ENCODE measurements around the gene NFE2. TPM values are rescaled to one million over a fixed set of nuclear protein-coding genes. Genes with fewer than 3 reads are reported as not detected.

NFE2 gene
- total and polyA plus RNA-seq, 2 of the 8 experiments (the other 6 are each of a cell fraction or from before 2014, with no cell fraction given) = 2.0 to 6.1 TPM

GRCh38 chr12:54286042-54287030 lies 14.5 kb downstream of the NFE2 start:
- H3K79me2 ChIP-seq (ENCODE audit: control insufficient read depth in 1 of 2, insufficient read depth in 2 of 2, low read length in 2 of 2) = peaks cover 2 to 30% of the 10 kb centered on the region in 2 experiments; a peak in 3 of 4 replicates
- H3K23ac ChIP-seq (ENCODE audit: insufficient read length) = no peak overlapping the region

More at GRCh38 chr12:54286042-54287030, 14.5 kb downstream of the NFE2 start:
- peak overlapping the region; percentile 9 to 37; a peak in 2 of 4 replicates for H3K4me2 ChIP-seq (ENCODE audit: insufficient read depth in 1 of 2, low read depth in 2 of 2, low read length in 2 of 2)
- no peak for TF ChIP-seq FOSL1 (IDR thresholded peaks at IDR 0.05; ENCODE audit: insufficient read depth, low read depth, low read length)
- TF ChIP-seq POLR2AphosphoS5 (IDR thresholded peaks at IDR 0.05; ENCODE audit: low read depth, low read length) = peak; percentile 99
- TF ChIP-seq POLR2A (IDR thresholded peaks at IDR 0.05; ENCODE audit: control extremely low read depth in 1 of 2, low read depth in 2 of 2, low read length in 2 of 2) = peak; percentile 93 to 96
- TF ChIP-seq SUZ12 (IDR thresholded peaks at IDR 0.05; ENCODE audit: low read length) = no peak
- TF ChIP-seq E2F6 (IDR thresholded peaks at IDR 0.05) = no peak
- 0 out of 2 replicates have a peak, but pooled peaks have one; percentile 37 for TF ChIP-seq ATF2 (IDR thresholded peaks at IDR 0.05; ENCODE audit: low read length)
- TF ChIP-seq CHD2 (IDR thresholded peaks at IDR 0.05; ENCODE audit: low read length) = no peak
- peak; percentile 43 for TF ChIP-seq SIRT6 (IDR thresholded peaks at IDR 0.05; ENCODE audit: low read length)
- no peak for TF ChIP-seq KDM1A (IDR thresholded peaks at IDR 0.05; ENCODE audit: borderline replicate concordance, low read length)
- peaks cover 0 to 7% (median 3%) of the 10 kb centered on the region in 4 experiments; a peak in 5 of 7 replicates for H3K4me1 ChIP-seq (replicated peaks in 1 of 4; ENCODE audit: control insufficient read depth in 3 of 4, insufficient read depth in 4 of 4, low read length in 3 of 4)
- 89% methylated on average over 12 of the region's 12 CpGs; no CpG with 5 or more reads in 1 of the 2 experiments for WGBS, 2 experiments (ENCODE audit: extremely low coverage in 1 of 2, insufficient coverage in 1 of 2, insufficient read length in 1 of 2, insufficient replicate concordance in 2 of 2, low coverage in 1 of 2, low lambda C conversion rate in 2 of 2, missing lambda C conversion rate in 1 of 2)
- no peak overlapping the region for H3K18ac ChIP-seq (ENCODE audit: extremely low read depth, low read length)
- DNase-seq (ENCODE audit: low read depth in 1 of 2, low spot score in 2 of 2) = no peak
- H3K4me3 ChIP-seq (ENCODE audit: extremely low read depth in 1 of 4, insufficient read depth in 2 of 4, low read depth in 3 of 4, low read length in 4 of 4) = no peak overlapping the region
- no peak overlapping the region for H3K4ac ChIP-seq (replicated peaks; ENCODE audit: insufficient read length, low read depth, low read length)
- H2BK120ac ChIP-seq (replicated peaks; ENCODE audit: low read depth, low read length) = no peak overlapping the region
- H3K9ac ChIP-seq (replicated peaks in 1 of 4; ENCODE audit: extremely low read depth in 1 of 4, low read depth in 3 of 4, low read length in 3 of 4) = no peak overlapping the region
- no peak overlapping the region for H2BK15ac ChIP-seq (ENCODE audit: low read length)
- no peak overlapping the region for H4K5ac ChIP-seq (ENCODE audit: insufficient read length, low read depth, low read length)
- no peaks in the 10 kb centered on the region for H3K79me1 ChIP-seq (ENCODE audit: low read depth, low read length)
- no peak overlapping the region for H4K91ac ChIP-seq (replicated peaks; ENCODE audit: insufficient read length, low read length)
- ChIA-PET POLR2A (ENCODE audit: partially characterized antibody) (interaction anchor here (0.5 to 15.0 kb wide), 31 partner anchors 8 to 897 kb away, joined by 3 to 1006 read pairs (median 12); partner anchors contain the start of genes CBX5, COPZ1, HNRNPA1 and NFE2), CTCF (ENCODE audit: partially characterized antibody) (interaction anchor here (0.5 to 2.4 kb wide), 20 partner anchors 7 to 106 kb away, joined by 3 to 14 read pairs (median 4); partner anchors contain the start of genes COPZ1 and NFE2)
- H4K20me1 ChIP-seq (replicated peaks in 1 of 2; ENCODE audit: control insufficient read depth in 1 of 2, insufficient read depth in 2 of 2, low read length in 2 of 2) = peaks cover 18 to 21% of the 10 kb centered on the region in 2 experiments
- H2BK12ac ChIP-seq (ENCODE audit: low read depth, low read length) = no peak overlapping the region
- peaks cover 43 to 71% (median 58%) of the 10 kb centered on the region in 4 experiments for H3K36me3 ChIP-seq (ENCODE audit: control insufficient read depth in 2 of 4, insufficient read depth in 4 of 4, low read length in 3 of 4)
- no peak overlapping the region for H2AFZ ChIP-seq (ENCODE audit: low read length)
- no peak overlapping the region for H3K27ac ChIP-seq (ENCODE audit: low read depth, low read length)
- no peak for FAIRE-seq
- no peaks in the 10 kb centered on the region for H3K27me3 ChIP-seq (replicated peaks in 1 of 4; ENCODE audit: control insufficient read depth in 3 of 4, extremely low read depth in 1 of 4, insufficient read depth in 3 of 4, low read length in 3 of 4)
- no peak overlapping the region for H2BK5ac ChIP-seq (ENCODE audit: low read depth, low read length)
- no peaks in the 10 kb centered on the region for H3K9me3 ChIP-seq (ENCODE audit: insufficient read depth in 2 of 2, low read depth in 1 of 2, low read length in 1 of 2)
- no peak overlapping the region for H2BK20ac ChIP-seq (ENCODE audit: low read length)
- no peak overlapping the region for H2AK5ac ChIP-seq (ENCODE audit: low read depth, low read length)
- H4K8ac ChIP-seq (ENCODE audit: extremely low read depth, insufficient read depth, low read length) = peak overlapping the region; percentile 47
- H3K56ac ChIP-seq (replicated peaks; ENCODE audit: insufficient read length, low read depth, low read length) = no peak overlapping the region
- H3K23me2 ChIP-seq (ENCODE audit: low read depth, low read length) = peaks cover 8% of the 10 kb centered on the region
- H3K14ac ChIP-seq (ENCODE audit: insufficient read length) = no peak overlapping the region

All from H1 (cell line).